GM21529 (cell line): ENCODE data around the gene GALNT17.
"Not testable (repeated sequence)": the region's sequence is repeated elsewhere in the genome, so short reads cannot be mapped to it uniquely, and the experiment has no call there.

ENCODE experiments used
- ATAC-seq: cut with Tn5 transposase; IDR thresholded peaks from one replicate; pipeline ENCODE4 v1.9.1; 2021; ENCODE audit not compliant: unreplicated experiment

The GALNT17 gene

DNA sequence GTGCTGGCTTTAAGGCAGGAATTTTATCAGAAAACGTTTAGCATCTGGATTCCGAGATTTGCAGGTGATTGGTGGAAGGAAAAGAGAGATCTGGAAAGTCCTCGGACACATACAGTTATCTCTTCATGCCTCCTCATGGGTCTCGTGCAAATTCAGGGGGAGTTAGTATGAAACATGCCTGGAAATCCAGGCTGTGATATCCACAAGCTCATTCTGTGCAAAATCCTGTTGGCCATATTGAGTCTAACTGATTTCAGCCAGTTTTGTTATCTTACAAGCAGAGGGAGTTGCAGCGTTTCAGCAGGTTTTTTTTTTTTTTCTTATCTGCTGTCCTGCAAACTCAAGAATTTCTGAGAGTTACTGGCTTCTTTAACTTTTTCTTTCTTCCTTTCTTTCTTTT, 411.5 kb downstream of the GALNT17 start:
- ATAC-seq: no peak

DNA sequence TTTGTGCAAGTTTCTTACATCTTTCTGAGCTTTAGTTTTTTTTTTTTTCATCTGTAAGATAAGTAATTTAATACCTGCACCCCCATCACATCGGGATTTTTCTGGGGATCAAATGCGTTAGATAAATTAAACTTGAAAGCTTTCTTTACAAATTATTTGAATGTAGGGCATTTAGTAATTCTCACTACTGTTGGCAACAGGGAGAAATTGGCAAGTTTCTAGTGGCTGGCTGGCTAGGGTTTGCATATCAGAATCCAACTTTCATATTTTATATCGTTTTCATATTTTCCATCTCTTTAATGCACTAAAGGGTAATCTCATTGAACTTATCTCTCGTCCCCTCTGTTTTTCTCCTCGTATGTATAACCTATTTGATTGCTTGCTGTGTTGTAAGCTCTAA, 412.9 kb downstream of the GALNT17 start:
- no peak for ATAC-seq

DNA sequence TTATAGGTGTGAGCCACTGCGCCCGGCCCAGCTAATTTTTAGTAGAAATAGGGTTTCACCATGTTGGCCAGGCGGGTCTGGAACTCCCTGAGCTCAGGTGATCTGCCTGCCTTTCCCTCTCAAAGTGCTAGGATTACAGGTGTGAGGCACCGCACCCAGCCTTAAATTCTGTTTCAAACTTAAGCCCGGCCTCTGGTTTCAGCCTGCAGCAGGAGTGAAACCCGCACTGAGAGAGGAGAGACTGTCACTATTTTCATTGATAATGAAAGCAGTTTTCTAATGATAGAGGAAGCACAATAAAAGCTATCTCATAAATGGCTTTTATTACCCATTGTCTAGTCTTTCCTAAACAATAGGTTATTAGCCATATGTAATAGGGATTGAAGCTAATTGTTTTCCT, 415.5 kb downstream of the GALNT17 start:
- no peak for ATAC-seq

DNA sequence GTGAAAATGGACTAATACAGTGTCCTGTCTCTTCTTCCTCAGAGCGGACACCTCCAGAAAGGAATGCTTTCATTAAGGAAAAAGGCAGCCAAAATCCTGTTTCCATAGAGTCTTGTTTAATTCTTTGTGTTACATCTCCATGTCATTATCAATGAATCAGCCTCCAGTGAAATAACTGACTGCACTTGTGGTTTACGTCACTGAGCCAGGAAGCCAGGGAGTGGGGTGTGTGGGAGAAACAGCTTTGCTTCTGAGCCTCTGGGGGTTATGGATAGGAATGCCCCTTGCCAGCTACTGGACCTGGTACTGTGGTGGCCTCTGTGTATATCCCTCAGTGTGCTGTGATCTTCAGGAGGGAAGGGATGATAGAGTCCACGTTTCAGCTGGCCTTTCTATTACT, 416.8 kb downstream of the GALNT17 start:
- no peak for ATAC-seq

DNA sequence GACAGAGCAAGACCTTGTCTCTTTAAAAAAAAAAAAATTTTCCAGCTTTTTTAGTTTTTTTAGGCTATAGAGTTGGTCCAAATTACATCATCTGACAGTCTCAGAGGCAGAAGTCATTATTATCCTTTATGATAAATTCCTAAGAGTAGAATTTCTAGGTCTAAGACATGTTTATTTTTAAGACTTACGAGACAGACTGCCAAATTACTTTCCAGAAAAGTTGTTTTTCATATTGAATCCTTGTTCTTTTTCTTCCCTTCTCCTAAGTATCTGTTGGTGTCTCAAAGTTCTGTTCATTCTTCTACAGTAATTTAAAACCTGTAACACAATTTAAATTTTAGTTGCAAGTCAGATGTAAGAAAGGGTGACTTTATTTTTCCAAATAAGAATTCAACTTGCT, 421.4 kb downstream of the GALNT17 start:
- ATAC-seq: no peak

DNA sequence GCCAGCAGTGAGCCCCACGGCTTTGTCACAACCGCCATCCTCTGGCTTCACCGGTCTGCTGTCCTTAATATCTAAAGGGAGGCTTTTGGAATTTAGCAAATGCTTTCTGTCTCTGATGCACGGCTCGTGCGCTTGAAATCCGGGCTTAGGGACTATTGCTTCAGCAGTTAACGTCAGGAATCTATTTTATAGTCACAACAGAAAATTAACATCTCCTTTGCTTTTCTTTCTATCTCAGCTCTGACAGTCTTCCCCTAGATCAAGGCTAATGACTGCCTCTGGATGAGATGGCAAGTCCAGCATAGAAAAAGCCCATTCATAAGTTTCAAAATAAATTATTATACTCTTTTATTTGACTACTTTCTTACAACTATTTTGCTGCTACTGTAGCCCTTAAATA, 423.8 kb downstream of the GALNT17 start:
- no peak for ATAC-seq

DNA sequence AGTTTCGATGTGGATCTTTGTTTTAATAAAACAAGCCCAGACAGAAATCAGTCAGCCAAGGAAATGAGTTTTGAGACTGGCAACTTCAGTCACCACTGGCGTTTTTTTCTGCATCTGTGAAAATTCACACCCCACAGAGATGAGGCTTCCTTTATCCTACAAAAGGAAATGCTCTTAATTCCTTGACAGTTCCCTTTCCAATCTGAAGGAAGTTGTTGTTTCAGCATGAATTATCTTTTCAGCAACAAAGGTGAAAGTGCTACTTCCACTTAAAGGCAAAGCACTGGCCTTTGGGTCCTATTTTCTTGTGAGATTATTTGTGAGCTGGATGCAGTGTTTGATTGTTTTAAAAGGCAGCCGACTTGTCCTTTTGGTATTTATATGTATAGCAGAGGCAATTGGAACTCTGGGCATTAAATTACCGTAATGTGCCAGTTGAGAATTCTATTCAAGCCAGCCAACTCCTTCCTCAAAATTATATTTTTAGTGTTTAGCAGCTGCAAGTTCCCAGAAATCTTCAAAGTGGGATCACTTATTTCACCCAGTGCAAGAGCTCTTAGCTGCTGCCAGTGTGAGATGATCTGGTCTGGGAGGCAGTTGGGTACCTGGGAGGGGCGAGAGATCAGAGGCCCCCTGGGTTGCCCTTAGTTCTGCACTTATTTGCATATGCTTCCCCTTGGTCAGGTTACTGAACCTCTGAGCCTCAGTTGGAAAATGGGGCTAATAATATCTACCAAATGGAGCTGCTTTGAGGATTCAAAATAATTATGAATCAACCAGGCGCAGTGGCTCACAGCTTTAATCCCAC, 427.1 kb downstream of the GALNT17 start:
- ATAC-seq: no peak

DNA sequence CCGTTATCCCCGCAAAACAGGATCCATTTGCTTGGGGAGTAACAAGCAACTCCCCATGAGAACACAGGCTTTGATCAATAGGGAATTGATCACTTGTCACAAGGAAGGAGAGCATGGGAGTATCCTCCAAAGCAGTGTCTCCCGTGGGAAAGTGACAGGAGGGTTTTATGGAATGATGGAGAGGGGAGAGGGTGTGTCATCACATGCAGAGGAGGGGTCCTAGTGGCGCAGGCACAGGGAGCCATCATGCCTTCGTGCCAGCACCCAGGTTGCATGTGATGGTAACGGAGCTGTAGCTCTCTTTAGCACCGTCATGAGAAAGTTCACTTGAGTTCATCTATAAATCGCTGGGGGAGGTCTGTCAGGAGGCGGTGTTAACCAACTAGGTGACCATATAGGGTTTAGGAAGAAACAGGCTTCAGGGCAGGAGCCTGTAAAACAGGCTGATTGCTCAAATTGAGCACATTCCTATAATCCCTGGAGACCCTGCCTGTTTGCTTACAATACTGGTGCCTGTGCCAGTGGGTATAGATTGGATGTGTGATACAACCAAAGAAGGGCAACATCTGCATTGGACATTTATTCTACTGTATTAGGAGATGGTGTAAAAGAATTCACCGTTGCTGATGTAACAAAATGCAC, 428.5 kb downstream of the GALNT17 start:
- no peak for ATAC-seq

DNA sequence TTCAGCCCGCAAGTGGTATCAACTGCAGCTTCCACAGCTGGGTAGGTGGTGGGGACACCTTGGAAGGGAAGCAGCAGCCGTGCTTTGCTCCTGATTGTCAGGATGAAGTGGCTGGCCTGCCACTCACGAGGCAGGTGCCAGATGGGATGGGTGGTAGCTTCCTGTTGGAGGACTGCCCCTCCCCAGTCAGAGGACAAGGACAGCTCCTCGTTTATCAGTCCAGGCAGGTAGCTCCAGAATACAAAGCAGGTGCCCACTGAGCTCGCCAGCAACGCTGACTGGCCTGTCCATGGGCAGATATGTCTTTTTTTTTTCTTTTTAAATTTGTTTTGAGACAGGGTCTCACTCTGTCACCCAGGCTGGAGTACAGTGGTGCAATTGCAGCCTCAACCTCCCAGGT, 431.3 kb downstream of the GALNT17 start:
- no peak for ATAC-seq

DNA sequence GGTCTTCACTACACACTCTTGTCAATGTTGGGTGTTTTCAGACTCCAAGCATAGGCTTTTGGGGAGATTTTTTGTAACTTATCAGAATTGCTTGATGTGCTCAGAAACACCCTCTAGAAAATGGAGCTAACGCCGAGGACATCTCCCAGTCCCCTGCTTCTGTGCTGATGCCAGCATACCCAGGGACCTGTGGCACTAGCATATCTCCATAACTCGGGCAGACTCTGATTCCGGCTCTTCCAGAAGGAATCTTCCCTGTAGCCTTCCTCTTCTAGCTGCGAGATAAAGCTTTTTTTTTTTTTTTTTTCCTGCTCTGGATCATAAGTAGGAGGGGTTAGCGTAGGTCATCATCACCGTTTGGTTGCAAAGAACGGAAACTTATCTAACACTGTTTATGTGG, 434.4 kb downstream of the GALNT17 start:
- no peak for ATAC-seq

DNA sequence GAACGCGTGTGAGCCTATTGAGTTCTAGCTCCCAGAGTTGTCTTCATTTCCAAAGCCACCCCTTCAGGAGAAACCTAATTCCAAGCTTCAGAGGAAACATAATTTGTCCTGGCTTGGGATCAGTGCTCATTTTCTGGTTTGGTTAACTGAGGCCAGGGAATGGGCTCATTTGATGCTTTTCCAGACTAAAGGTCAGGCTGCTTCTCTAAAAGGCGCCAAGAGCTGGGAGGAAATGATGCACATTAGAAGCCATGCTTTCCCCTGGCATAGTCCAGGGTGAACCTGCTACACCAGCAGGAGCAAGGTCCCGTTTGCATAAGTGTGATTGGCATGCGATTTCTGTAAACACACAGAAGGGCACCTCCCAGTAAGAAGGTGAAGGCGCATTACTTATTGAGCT, 435.0 kb downstream of the GALNT17 start:
- ATAC-seq: no peak

DNA sequence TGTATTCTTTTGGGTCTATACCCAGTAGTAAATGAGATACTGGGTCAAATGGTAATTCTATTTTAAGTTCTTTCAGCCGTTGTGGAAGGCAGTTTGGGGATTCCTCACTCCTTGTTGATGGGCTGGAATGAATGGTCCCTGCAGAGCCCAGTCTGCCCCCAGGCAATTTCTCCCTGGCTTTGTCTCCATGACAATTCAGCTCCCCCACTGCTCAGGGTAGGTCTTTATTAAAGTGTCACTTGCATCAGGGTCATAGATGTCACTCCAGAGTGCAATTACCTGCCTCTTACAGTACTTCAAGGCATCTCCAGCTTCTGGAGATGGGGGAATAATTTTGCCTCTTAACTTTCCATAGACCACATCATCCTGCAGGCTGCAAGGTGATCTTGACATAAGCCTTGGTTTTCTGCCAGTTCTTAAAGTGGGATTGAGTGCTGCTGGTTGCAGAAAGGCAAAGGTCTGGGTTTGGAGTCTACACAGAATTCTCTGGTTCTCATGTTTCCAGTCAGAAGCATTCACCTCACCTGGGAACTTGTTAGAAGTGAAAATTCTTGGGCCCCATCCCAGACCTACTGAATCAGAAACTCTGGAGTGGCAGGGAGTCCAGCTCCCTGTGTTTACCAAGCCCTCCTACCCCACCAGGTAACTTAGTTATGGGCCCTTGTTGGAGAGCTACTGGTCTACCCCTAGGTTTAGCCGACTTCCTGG, 442.4 kb downstream of the GALNT17 start:
- no peak for ATAC-seq

DNA sequence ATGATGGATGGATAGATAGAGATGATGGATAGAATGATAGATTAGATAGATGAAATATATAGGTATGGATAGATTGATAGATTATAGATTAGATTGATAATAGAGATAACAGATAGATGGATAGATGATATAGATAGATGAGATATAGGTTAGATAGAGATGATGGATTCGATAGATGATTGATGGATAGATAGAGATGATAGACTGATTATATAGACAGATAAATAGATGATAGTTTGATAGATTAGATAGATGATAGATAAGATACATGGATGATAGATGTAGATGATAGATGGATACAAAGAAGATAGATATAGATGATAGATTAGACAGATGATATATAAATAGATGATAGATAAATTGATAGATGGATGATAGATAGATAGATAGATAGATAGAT, 448.1 kb downstream of the GALNT17 start:
- no peak for ATAC-seq

DNA sequence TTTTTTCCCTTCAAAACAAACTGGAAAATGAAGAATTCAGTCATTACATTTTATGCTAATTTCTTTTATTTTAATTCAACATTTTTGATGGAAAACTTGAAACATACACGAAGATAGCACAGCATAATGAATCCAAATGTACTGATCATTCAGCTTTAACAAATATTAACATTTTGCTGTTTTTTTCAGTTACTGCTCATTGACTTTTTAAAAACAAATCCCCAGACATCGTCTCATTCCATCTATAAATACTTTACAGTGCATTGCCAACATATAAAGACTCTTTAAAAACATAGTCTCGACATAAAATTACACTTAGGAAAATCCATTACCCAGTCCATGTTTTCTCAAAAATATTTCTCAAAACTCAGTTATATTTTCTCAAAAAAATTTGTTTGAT, 452.3 kb downstream of the GALNT17 start:
- no peak for ATAC-seq

DNA sequence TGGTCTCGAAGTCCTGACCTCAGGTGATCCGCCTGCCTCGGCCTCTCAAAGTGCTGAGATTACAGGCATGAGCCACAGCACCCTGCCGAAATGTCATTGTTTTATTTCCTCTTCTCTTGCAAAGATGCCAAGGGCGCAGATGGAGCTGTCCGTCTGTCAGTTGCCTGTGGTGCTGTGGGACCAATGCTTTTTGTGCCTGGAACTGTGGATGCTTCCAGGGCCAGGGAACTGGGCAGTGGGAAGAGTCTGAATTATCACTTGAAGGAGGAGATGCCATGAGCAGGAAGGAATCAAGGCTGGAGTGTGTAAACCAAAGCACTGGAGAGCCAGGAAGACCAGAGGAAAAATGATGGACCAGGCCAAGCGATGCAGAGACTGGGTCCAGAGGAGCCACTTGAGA, 459.9 kb downstream of the GALNT17 start:
- ATAC-seq: no peak

DNA sequence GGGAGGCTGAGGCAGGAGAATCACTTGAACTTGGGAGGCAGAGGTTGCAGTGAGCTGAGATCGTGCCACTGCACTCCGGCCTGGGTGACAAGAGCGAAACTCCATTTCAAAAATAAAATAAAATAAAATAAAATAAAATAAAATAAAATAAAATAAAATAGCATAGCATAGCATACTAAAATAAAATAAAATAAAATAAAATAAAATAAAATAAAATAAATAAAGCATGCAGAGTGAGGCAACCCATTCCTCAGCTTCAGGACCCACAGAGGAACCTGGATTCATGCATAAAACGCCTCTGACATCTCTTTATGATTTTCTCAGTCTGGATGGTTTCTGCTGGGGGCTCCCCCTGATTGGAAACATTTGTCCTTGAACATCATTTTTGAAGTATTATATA, 460.4 kb downstream of the GALNT17 start:
- ATAC-seq: not testable (repeated sequence)

DNA sequence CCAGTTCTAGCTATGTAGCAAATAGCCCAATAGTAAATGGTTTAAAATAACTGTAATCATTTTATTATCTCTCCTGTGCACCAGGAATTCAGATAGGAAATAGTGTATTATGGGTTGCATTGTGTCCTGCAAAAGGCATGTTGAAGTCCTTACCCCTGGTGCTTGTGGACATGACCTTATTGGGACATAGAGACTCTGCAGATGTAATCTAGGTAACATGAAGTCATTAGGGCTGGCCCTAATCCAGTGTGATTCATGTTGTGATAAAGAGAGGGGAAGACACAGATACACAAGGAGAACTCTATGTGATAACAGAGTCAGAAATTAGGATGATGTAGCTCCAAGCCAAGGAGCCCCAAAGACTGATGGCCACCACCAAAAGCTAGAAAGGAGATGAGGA, 462.8 kb downstream of the GALNT17 start:
- ATAC-seq: no peak

DNA sequence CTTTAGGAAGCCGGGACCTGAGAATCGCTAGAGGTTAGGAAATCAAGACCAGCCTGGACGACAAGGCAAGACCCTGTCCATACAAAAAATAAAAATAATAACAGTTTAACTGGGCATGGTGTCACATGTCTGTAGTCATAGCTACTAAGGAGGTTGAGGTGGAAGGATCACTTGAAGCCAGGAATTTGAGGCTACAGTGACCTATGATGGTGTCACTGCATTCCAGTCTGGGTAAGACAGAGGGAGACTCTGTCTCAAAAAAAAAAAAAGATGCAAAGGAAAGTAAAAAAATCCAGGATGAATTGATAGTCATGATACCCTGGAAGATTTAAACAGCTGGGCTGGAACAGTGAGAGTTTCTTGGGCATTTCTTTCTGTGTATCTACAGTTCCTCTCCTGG, 463.2 kb downstream of the GALNT17 start:
- ATAC-seq: no peak

DNA sequence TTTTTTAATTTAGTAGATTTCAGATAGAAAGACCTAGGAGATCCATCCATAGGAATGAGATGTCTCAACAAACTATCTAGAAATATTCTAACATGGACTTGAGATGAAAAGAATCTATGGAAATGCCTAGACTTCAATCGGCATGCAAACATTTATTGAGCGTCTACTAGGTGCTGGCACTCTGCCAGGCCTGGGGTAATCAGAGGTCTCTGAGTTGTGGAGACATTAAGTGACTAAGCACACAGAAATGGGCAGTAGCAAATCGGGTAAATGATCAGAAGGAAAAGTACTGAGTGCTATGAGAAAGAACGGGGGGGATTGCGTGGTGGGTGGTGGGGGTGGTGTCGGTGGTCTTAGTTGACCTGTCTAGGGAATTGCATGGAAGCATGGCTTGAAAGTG, 466.6 kb downstream of the GALNT17 start:
- no peak for ATAC-seq

DNA sequence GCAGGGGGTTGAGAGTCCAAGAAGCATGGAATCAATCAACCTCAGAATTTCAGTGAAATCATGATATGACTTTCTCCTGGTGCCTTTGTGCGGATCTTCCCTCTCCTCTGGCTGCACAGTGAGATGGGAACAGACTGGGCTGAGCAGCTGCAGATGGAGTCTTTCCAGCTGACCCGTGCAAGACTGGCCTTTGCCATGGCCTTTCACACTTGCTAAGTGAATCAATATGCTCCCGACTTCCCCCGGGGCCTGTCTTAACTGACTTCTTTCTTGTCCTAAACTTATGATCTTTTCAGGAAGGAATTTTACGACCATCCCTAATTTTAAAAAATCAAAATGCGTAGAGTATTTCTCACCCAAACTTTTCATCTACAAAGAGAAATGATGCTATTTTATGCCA, 469.9 kb downstream of the GALNT17 start:
- ATAC-seq: no peak

DNA sequence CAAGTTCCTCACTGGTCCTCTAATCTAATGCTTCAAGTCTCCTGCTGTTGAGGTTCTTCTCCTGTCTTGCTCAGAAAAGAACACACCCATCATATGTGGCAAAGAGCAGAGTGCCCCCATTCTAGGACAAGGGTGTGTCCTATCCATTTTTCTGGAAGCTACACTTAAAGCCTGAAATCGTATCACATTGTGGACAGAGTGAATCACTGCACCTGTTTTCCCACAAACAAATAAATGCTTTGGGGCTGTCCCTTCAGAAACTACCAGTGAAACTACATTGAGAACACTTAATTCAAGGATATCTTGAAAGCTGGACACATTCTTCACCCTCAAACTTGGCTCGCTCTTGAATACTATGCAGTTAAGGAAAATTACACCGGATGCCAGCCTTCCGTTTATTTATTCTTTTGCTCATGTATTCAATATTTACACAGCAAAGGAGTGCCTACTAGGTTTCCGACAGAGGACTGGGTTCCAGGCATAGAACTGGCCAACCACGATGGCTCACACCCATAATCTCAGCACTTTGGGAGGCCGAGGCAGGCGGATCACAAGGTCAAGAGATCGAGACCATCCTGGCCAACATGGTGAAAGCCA, 473.0 kb downstream of the GALNT17 start:
- ATAC-seq: no peak

DNA sequence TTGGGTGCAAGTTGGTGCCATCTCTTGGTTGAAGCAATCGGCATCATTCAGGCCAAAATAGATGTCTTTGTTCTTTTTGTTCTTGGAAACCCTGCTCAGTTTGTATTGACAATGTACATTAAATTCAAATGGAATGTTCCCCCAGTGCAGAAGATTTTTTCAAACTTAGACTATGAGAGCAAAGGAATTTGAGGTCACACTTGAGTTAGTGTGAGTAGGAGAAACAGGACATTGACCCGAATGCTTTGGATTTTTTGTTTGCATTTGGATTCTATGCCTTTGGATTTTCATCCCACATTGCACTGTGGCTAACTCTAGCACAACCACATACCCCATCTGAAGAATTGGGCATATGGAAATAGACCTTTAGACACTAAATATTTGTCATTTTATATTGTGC, 480.0 kb downstream of the GALNT17 start:
- no peak for ATAC-seq
